ENCODE data around the gene SOX18. TPM values are rescaled to one million over a fixed set of nuclear protein-coding genes. Genes with fewer than 3 reads are reported as not detected.
A peak's percentile ranks its signal among the peaks of the same experiment; 100 is the strongest.

SOX18 gene
- total and polyA plus RNA-seq, 2 of the 8 experiments (the other 6 are each of a cell fraction or from before 2014, with no cell fraction given) = 0.09 TPM; not detected in 1

DNA sequence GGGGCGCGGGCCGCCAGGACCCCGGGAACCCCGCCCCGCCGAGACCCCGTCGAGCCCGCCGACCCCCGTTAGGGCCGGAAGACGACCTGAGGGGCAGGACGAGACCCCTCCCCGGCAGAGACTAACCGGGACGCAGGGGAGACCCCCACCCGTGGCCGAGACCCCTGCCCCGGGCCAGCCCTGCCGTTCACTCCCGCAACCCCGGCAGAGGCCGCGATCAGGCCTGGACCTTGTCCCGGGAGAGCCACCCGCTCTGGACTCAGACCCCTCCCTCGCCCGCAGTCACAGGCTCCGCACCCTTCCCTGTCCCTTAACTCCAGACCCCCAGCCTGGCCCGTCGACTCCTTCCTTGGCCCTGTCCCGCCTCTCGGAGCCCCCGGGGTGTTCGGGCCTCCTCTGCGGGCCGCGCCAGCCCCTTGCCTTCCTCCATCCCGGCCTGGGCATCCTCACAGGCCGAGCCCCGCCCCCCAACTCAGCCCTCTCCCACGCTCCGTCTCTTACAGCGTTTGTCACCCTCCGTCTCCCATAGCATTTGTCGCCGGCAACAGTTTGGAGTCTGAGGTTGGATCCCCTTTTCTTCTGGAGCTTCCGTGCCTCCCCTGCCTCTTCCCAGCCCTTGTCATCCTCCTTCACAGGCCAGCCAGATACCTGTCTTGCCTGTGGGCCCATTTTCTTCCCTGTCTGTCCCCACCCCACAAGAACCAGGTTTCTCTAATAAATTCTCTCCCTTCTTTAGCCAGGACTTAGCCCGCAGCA is 14.1 kb upstream of the SOX18 start:
- Histone ChIP-seq H2AK5ac (ENCODE audit: low read depth, low read length) (no peak overlapping the region), H2BK15ac (ENCODE audit: low read length) (no peak overlapping the region), H3K4me1 (replicated peaks in 1 of 4; ENCODE audit: control insufficient read depth in 3 of 4, insufficient read depth in 4 of 4, low read length in 3 of 4) (peaks cover 3 to 15% (median 7%) of the 10 kb centered on the region in 4 experiments), H3K4me3 (ENCODE audit: extremely low read depth in 1 of 4, insufficient read depth in 2 of 4, low read depth in 3 of 4, low read length in 4 of 4) (peak overlapping the region; percentile 66 to 81 (median 72)), H4K20me1 (replicated peaks in 1 of 2; ENCODE audit: control insufficient read depth in 1 of 2, insufficient read depth in 2 of 2, low read length in 2 of 2) (peaks cover 2 to 6% of the 10 kb centered on the region in 2 experiments), H2BK20ac (ENCODE audit: low read length) (no peak overlapping the region), H3K14ac (ENCODE audit: insufficient read length) (no peak overlapping the region), H3K4me2 (ENCODE audit: insufficient read depth in 1 of 2, low read depth in 2 of 2, low read length in 2 of 2) (peak overlapping the region; percentile 60 to 83), H4K91ac (replicated peaks; ENCODE audit: insufficient read length, low read length) (no peak overlapping the region), H4K5ac (ENCODE audit: insufficient read length, low read depth, low read length) (no peak overlapping the region), H3K4ac (replicated peaks; ENCODE audit: insufficient read length, low read depth, low read length) (no peak overlapping the region), H2AFZ (ENCODE audit: low read length) (no peak overlapping the region), H3K27me3 (replicated peaks in 1 of 4; ENCODE audit: control insufficient read depth in 3 of 4, extremely low read depth in 1 of 4, insufficient read depth in 3 of 4, low read length in 3 of 4) (no peaks in the 10 kb centered on the region; a peak in 2 of 7 replicates), H3K23ac (ENCODE audit: insufficient read length) (no peak overlapping the region), H3K9me3 (ENCODE audit: insufficient read depth in 2 of 2, low read depth in 1 of 2, low read length in 1 of 2) (no peaks in the 10 kb centered on the region), H4K8ac (ENCODE audit: extremely low read depth, insufficient read depth, low read length) (no peak overlapping the region), H2BK12ac (ENCODE audit: low read depth, low read length) (no peak overlapping the region), H3K79me1 (ENCODE audit: low read depth, low read length) (no peaks in the 10 kb centered on the region), H2BK5ac (ENCODE audit: low read depth, low read length) (no peak overlapping the region), H3K9ac (replicated peaks in 1 of 4; ENCODE audit: extremely low read depth in 1 of 4, low read depth in 3 of 4, low read length in 3 of 4) (peak overlapping the region in 3 of 4 experiments; percentile 34 to 64 (median 44); a peak in 4 of 7 replicates), H3K18ac (ENCODE audit: extremely low read depth, low read length) (peak overlapping the region; percentile 13; the same call in 1 of the 2 replicates), H3K23me2 (ENCODE audit: low read depth, low read length) (peaks cover 2% of the 10 kb centered on the region; the same call in 1 of the 2 replicates), H2BK120ac (replicated peaks; ENCODE audit: low read depth, low read length) (no peak overlapping the region), H3K79me2 (ENCODE audit: control insufficient read depth in 1 of 2, insufficient read depth in 2 of 2, low read length in 2 of 2) (no peaks in the 10 kb centered on the region), H3K36me3 (ENCODE audit: control insufficient read depth in 2 of 4, insufficient read depth in 4 of 4, low read length in 3 of 4) (no peaks in the 10 kb centered on the region), H3K56ac (replicated peaks; ENCODE audit: insufficient read length, low read depth, low read length) (no peak overlapping the region), H3K27ac (ENCODE audit: low read depth, low read length) (no peak overlapping the region)
- WGBS, 2 experiments (ENCODE audit: extremely low coverage in 1 of 2, insufficient coverage in 1 of 2, insufficient read length in 1 of 2, insufficient replicate concordance in 2 of 2, low coverage in 1 of 2, low lambda C conversion rate in 2 of 2, missing lambda C conversion rate in 1 of 2) = 8% methylated on average over 48 of the region's 51 CpGs; no CpG with 5 or more reads in 1 of the 2 experiments
- TF ChIP-seq BACH1 (IDR thresholded peaks at IDR 0.05; ENCODE audit: low read length) (no peak), KDM4A (IDR thresholded peaks at IDR 0.05; ENCODE audit: low read depth, low read length, severe bottlenecking) (peak; percentile 4), YY1 (IDR thresholded peaks at IDR 0.05; ENCODE audit: low read depth, low read length) (0 out of 2 replicates have a peak, but pooled peaks have one; percentile 5)
- FAIRE-seq (no peak), DNase-seq (ENCODE audit: low read depth in 1 of 2, low spot score in 2 of 2) (no peak)
- ChIA-PET POLR2A (ENCODE audit: partially characterized antibody) (interaction anchor here (0.9 to 4.5 kb wide), 9 partner anchors 8 to 70 kb away, joined by 3 to 27 read pairs (median 5); partner anchors contain the start of genes C20orf204, LKAAEAR1, OPRL1 and RGS19), CTCF (ENCODE audit: partially characterized antibody) (interaction anchor here (0.8 to 15.0 kb wide), 9 partner anchors 8 to 83 kb away, joined by 3 to 139 read pairs (median 5); partner anchors contain the start of genes LKAAEAR1, OPRL1, PRPF6 and RGS19)

All from H1 (cell line).